NCI-H345 treated with DMSO at 0.1 percent for 48 hours (cell line): ENCODE results near the gene PHOX2B.

ENCODE experiments used
- DNase-seq: peaks from one replicate; lab custom pipeline; 2025; ENCODE audit not compliant: unreplicated experiment; lab: John Stamatoyannopoulos, UW

The PHOX2B gene

DNA sequence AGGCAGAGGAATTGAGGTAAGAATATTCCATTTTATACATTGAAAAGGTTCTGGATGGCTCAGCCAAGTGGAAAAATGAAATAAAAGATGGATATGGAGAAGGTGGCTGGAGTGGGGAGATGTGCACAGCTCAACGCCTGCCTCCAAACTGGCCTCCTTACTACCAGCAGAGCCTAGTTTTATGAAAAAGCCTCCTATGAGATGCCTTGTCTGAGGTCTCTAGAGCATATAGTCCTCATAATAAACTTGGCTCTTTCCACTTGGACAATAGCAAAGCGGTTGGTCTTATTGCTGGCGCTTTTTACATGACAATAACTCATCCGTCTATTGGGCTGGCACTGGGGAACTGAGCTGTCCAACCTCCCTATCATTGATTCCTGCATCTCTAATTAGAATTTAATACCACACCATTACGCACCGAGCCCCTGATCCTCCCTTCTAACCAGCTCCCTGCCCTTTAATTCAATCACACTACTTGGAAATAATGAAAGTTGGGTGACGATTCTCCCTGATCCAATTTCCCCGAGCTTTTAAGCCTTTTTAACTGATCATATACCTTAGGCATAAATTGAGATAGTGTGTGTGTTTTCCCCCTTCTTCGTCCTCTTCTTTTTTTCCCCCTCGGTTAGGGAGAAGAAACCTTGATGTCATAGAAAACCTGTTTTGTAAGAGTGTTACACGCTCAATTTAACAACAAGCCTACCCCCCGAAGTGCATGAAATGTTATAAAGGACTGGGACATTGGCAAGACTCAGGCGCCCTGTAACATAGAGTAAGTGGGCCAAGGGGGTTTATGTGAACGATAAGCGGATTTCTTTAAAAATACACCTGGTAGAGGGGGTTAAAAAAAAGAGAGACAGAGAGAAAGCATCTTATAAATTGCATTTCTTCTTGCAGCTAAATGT, at the start of gene PHOX2B:
Gene PHOX2B, minus strand, starts transcription at position 155 of the 905 bp plus-strand sequence. Its CDS starts 115 bp downstream, at position 40.
- no peak for DNase-seq

DNA sequence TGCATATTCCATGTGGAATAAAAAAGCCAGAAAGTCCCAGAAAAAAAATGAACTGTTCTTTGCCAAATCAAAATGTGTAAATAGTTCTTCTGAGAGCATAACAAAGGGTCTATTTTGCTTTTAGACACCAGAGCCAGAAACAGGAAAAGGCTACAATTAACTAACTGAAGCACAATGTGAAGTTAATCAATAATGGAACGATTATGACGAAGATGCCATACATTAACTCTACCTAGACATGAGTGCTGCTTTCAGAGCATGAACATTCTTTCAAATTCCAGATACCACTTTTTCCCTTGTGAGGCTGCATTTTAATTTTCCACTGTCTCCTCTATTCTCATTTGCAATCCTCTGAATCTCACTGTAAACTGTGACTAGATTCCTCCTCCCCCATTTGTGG, 48.7 kb upstream of the PHOX2B start:
- no peak for DNase-seq

DNA sequence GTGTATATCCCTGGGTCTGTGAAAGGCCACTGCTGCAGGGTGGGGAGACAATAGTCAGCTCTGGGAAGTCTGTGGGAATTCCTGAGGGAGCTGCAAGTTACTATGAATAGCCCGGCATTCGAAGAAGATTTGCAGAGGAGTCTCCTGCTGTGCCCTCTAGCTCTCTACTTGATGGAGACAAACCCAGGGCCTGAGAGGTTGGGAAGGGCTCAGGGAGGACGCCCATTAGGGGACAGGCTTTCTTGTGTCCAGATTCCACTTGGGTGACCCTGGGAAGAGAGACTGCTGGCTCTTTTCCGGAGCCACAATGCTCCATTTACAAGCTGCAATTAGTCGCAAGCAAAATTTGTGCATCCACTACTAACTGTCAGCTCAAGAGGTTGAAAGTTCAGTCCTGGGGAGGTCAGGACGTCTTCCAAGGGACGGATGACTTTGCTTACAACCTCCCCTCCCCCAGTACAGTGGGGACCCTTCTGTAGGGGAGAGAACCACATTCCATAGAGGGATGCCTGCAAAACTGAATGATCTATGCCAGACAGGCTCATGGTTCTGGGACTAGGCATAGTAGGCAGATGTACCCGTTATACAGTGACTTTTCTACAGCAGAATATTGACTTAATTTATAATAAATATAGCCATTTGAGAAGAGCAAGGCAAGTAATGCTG, 48.2 kb upstream of the PHOX2B start:
- DNase-seq = no peak

DNA sequence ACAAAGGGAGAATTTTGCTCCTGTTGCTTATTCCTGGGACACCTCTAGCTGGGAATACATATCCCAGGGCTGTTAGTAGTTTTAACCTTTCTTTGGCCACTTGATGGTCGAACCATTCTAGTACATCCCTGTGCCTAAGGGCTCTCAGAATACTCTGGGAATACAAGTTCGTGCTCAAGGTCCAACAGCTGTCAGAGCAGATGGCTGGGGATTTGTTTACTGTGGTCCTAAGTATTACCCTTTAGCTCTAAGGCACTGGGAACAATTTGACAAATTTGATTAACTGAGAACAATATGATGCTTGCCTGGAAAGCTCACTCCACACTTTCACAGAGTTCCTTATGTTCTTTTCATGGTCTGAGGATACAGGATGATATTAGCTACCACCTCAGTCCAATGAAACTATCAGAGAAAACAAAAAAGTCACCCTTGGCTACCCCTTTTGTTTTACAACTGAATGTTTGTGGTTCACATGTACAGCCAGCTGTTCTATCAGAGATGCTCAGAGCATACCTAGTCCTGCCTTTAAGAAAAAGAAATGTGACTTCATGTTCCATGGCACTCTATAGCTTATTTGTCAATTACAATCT, 47.4 kb upstream of the PHOX2B start:
- no peak for DNase-seq

DNA sequence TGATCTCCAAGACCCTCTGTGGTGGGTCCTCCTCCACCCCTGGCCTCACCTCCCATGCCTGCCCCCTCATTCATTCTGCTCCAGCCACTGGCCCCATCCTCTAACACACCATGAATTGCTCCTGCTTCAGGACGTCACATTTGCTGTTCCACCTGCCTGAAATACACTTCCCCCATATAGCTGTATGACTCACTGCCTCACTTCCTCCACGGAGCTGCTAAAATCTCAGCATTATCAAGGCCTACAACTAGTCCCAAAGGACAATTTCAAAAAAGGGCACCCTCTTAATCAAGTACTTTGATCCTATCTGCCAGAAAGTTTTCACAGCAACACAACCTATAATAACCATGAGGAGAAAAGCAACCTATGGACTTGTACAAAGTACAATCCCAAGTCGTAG, 43.6 kb upstream of the PHOX2B start:
- DNase-seq = no peak

DNA sequence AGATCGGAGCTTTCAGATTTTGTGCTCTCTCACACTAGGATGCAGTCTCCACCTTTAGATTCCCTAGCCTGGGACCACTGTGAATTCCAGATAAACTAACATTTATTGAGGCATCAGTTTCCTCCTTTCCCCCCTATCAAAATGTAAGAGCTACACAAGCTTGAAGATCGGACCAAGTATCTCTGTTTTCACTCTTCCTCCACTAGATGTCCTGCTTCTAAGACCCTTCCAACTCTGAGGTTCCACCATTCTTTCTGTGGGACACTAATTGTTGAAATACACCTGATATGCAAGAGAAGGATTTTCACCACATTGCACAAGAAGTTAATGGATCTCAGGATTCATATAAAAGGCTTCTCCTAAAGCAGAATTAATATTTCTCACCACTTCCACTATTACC, 43.0 kb upstream of the PHOX2B start:
- DNase-seq = no peak

DNA sequence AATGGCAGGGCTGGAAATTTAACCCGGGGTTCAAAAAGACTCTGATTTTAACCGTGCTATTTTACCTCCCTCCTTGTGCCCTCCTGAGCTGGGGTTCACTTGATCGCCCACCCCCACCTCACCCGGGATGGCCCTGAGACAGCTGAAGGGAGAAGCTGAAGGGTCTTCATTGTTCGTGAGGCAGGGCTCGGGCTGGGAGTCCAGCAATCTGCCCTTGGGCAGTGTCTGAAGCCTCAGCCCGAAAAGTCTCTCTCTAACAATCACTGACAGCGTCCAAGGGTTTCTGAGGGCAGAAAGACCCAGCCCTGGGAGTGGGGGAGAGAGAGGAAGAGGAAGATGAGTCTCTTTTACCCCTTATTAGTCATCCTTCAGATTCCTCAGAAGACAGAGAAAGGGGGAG, 39.4 kb upstream of the PHOX2B start:
- DNase-seq = no peak

DNA sequence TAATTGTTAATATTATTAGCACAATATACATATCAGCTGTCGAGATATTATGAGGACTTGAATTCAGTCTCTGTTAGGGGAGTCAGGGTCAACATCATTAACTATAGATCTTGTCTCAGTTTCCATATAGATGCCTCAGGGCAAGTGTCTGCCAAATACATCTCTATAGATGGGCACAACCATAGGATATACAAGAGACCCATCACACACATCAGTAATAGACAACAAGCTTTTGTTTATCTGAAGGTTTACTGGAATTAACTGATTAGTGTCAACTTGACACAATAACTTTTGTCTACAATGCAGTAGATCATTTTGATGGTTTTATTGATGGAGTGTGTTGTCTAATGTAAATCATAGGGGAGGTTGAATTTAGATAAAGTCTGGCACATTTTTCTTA, 37.1 kb upstream of the PHOX2B start:
- DNase-seq = no peak

DNA sequence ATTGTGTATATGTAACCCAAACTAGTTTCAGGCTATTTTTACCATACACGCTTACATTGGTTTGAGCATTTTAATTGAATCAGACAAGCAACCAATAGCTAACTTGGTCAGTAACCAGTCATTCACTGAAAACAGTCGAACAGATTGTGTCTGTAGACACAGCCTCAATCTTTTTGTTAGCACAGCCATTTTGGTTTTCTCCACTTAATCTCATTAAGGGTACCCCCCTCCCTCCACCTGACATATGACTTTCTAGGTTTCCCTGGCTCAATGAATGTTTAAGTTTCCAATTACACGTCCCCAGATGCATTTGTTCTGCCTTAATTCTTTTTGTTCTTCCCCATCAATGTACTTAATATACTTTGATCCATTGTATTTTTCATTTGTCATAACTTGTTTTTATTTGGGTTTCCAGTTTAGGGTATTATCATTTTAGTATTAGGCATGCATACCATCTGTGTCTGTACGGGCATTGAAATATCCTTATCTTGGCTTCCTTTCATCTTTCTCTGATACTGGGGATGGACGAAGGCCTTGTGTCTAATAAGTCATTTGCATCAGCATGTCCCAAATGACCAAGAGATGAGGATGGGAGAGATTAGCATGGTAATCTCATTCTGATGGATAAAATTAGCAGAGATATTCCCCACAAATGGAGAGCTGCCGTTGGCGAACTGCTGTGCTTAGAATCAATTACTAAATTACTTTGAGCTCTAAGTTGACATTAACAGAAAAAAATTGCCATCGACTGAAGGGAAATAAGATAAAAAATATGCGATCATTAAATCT, 35.9 kb upstream of the PHOX2B start:
- DNase-seq = no peak

DNA sequence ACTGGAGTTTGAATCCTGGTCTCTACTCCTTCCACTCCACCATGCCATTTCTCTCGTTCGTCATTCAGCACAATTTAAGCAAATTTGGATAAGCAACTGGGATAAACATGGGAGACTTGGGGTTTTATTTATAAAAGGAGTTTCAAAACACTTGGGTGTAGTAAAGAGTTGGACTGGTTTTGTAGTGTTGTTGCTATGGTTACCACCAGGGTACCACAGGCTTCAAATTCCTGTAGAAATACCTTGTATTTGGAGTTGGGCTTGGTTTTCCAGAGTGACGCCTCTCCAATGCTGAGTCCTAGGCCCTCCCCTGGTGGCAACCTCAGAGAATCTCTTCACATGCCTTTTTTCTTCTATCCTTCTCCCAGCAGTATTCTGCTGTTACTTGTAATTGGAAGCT, 27.9 kb upstream of the PHOX2B start:
- DNase-seq = no peak

DNA sequence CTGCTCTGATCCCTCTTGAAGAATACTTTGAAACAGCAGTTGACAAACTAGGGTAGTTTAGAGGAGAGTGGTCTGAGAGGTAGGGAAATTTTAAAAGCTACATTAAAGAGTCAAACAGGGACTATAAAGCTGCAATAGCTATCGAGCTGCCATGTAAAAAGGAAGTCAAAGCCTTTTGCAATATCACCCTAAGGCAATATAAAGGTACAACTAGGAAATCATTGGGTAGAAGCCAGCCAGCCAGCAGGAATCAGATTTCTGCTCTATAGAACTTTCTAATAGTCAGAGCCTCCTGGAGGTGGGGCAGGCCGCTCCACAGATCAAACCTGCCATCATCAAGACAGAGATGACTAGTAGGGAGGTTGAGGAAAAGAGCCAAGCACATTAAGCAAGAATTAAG, 15.2 kb upstream of the PHOX2B start:
- DNase-seq = no peak

DNA sequence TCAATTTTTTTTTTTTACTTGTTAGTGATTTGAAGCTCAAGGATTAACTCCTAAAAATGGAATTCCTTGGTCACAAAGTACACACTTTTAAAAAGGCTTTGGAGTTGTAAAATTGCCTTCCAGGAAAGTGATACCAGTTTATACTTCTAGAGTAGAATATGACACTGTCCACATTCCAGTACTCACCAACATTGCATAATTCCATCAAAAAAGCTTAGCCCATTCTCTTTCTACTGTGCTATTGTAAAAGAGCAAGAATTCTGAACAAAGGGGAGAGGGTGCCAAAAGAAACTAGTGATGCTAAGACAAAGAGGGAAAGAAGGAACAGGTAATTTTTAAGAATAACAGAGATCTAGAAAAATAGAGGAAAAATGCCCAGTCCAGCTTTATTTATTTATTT, 10.4 kb upstream of the PHOX2B start:
- no peak for DNase-seq

DNA sequence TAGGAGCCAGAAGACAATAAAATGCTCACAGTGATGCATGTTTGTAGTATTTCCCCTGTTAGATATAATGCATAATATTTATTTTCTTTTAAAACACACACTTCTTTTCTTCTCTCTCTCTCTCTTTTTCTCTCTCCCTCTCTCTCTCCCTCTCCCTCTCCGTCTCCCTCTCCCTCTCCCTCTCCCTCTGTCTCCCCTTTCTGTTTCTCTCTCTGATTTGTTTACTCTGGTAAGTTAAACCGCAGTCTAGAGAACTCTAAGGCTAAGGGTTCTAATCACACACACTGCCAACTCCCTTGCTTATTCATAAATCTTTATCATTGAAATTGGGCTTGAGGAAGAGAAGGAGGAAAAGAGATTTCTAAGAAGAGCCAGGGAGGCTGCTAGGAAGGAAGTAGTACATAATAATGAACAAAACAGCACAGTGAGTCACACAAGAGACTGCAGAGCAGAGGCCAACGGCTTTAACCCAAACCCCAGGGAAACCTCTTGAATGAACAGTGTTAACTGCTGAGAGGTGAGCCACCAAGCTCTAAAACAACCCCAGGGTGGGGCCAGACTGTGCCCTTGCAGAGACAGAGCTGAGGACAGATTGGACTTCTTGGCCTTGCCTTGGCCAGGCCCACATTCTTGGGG, 9.1 kb upstream of the PHOX2B start:
- DNase-seq = no peak

DNA sequence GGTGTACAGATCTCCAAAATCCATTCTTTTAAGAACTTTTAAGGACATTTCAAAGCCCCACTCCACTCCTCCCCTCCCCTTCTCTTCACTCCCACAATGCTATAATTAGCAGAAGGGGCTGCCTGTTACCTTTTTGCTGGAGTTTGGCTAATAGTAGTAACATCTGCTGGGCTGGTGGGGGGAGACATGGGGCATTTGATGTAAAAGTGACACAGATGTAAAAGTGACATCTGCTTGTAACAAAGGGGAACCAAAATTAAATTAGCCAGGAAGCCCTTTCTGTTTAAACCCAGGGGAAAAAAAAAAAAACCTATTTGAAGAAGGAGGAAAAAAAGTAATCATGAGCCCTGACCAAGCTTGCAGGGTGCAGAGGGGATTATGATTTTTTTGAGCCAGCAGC, 5.4 kb upstream of the PHOX2B start:
- no peak for DNase-seq

DNA sequence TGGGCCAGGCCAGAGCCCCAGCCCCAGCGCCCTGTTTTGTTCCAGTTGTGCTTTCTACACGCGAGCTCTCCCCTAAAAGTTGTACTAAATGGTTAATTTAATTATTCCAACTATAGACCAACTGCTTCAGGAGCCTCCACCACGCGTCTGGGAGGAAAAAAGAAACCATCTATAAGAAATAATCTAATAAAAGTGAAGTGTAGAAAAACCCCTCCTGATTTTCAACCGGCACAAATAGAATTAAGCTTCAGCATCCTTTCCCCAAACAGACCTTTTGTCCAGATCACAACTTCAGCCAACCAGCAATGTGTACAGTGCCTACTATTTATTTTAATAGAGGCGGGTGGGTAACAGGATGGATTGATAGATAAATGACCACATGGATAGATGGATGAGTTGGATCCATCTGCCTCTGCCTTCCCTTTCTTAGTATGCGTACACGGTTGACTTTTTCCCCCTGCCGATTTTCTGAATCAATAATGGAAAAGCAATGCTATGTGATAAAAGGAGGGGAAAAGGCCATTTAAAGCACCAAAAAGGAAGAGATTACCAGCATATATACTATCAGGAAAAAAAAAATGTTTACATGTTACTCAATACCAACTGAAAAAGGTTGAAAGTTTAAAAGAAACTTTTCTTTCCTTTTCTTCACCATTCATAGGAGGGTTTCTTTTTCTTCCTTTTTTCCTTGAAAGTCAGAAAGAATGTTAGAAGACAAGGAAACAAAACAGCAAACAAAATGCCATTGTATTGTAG, 3.7 kb upstream of the PHOX2B start:
- DNase-seq = no peak

DNA sequence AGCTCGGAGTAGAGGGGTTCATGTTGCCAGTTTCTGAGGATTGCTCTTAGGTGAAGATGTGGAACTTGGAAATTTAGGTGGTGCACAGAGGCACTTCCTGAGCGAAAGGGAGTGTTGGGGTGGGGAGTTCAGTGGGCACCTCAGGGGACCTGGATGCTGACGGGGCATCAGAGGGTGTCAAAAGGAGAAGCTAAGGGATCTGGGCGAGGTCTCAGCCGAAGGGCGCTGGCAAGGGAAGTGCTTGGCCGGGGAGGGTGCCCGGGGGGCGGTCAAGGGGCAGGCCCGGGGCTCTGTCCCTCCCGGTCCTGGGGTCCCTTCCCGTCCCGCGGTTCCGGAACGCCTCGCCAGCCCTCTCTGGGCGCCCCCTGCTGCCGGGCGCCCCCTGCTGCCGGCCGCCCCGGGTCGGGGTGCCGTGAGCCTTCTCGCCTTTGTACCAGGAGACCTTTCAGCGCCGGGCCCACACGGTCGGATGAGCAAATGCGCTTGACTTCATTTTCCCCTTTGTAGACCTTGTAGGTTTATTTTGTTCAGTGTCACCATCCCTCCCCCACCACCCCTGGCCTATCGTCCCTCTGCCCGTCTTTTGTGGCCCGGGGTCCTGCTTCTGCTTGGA, 3.0 kb upstream of the PHOX2B start:
- no peak for DNase-seq

DNA sequence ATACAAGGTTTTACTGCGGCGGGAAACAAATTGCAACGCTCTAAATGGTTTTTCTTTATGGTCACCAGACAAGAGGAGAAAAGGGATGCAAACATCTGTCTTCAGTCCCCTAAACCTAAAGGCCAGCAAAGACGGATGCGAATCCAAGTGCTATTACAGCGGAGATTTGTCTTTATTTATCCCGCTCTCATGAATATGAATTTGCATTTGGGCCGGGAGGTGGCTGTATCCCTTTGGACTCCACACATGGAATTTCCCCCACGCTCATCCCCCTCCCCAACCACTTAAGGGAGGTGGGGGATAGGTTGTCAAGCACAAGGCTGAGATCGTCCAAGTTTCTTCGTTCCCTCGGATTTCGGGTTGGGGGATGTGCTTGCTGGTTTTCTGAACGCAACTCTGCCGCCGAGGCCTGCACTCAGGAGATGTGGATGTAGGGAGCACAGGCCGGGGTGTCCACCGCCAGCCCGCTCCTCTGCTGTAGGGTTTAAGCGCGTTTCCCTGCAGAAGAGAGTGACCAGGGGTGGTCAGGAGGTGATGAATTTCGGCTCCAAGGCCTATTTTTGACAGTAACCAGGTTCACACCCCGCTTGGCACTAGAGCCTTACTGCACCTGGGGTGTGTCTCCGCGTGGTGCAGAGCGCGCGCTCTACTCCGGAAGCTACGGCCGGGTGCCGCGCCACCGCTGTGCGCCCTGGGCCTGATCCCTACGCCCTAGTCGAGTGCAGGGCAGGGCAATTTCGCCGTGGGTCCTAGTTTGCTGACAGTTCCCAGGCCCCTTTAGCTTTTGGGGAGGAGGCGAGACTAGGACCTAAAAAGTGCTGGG, 2.3 kb upstream of the PHOX2B start:
- DNase-seq = no peak

DNA sequence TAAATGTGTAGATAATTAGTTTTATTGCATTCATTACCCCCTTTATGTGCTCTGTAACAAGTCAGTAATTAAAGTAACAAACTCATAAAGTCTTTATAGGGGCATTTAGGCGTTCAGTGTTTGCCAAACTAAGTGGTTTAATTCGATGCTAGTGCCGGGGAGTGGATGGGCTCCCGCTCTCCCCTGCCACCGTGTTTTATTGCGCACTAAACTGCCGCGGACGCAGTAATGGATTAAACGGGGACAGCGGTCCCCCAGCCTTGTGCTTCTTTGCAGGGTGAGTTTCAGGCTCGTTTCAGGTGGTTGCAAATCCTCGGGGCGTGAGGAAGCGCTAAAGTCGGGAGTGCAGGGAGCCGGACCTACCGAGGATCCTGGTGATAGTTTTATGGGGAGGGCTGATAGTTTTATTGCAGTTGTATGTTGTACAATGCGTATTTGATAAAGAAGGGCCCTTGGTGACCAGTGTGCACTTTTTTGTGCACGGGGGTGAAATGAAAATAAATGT, 1.6 kb upstream of the PHOX2B start:
- no peak for DNase-seq

DNA sequence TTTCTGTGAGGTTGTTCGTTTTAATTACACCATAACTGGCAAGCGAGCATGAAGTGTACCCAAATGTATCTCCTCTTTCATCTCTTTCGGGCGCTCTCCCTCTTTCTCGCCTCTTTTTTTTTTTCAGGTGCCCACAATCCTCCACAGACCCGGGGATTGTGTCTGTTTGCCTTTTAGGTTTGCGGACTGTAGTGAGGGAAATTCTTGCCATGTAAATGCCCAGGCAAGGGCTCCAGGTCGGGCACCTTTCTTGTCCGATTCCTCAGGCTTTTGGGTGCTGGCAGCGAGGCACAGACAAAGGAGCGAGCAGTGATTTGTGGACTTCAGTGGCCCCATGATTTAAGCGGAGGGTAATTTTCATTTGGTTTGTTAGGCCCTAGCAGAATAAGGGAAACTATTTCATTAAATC, 1.1 kb upstream of the PHOX2B start:
- DNase-seq = no peak
